Activated naive CD4-positive, alpha-beta T cell treated with anti-CD3 and anti-CD28 coated beads, Interleukin-2, amount 50 U/mL, for 16 hours (primary cell): ENCODE data around the gene IQGAP3.

ENCODE experiments used
- DNase-seq: peaks from one replicate; pipeline ENCODE4 v3.0.0-alpha.2; 2020

Gene IQGAP3

GRCh38 chr1:156479093-156480015, 93.0 kb downstream of the IQGAP3 start:
- DNase-seq: no peak

GRCh38 chr1:156478250-156478627, 94.1 kb downstream of the IQGAP3 start:
- DNase-seq: no peak

GRCh38 chr1:156477526-156478249, 94.7 kb downstream of the IQGAP3 start:
- no peak for DNase-seq

- no peak for DNase-seq
Observed at GRCh38 chr1:156476501-156477298, 95.7 kb downstream of the IQGAP3 start.

GRCh38 chr1:156475568-156476500, 96.5 kb downstream of the IQGAP3 start:
- DNase-seq: no peak
